Raji (cell line): ENCODE results near the gene SOAT2.

ENCODE experiments used
- POLR2A ChIP-seq: IDR thresholded peaks from 2 replicates; pipeline ENCODE4 v1.6.1; 2011; ENCODE audit warnings: low read depth, low read length, control low read depth; ENCODE audit not compliant: insufficient read depth

SOAT2 gene

GRCh38 chr12:53128780-53129569 is 25.7 kb downstream of the SOAT2 start:
- no peak for TF ChIP-seq POLR2A

- TF ChIP-seq POLR2A: no peak
Measured at GRCh38 chr12:53131844-53132243, 28.6 kb downstream of the SOAT2 start.

- no peak for TF ChIP-seq POLR2A
Measured at GRCh38 chr12:53133722-53134121, 30.4 kb downstream of the SOAT2 start.

- no peak for TF ChIP-seq POLR2A
Measured at GRCh38 chr12:53143355-53143754, 40.1 kb downstream of the SOAT2 start.

GRCh38 chr12:53145383-53146260 is 42.3 kb downstream of the SOAT2 start:
- no peak for TF ChIP-seq POLR2A

GRCh38 chr12:53147181-53147580 is 43.9 kb downstream of the SOAT2 start:
- TF ChIP-seq POLR2A: no peak

- no peak for TF ChIP-seq POLR2A
Measured at GRCh38 chr12:53147653-53148052, 44.4 kb downstream of the SOAT2 start.

GRCh38 chr12:53151039-53151438 is 47.8 kb downstream of the SOAT2 start:
- no peak for TF ChIP-seq POLR2A

GRCh38 chr12:53152390-53152789 is 49.1 kb downstream of the SOAT2 start:
- TF ChIP-seq POLR2A: no peak

GRCh38 chr12:53159195-53159839 is 56.0 kb downstream of the SOAT2 start:
- peak; percentile 49 for TF ChIP-seq POLR2A

GRCh38 chr12:53160000-53160399 is 56.7 kb downstream of the SOAT2 start:
- no peak for TF ChIP-seq POLR2A

- no peak for TF ChIP-seq POLR2A
Measured at GRCh38 chr12:53160673-53161072, 57.4 kb downstream of the SOAT2 start.

- TF ChIP-seq POLR2A: no peak
Measured at GRCh38 chr12:53161119-53161911, 58.0 kb downstream of the SOAT2 start.

GRCh38 chr12:53166837-53167236 is 63.6 kb downstream of the SOAT2 start:
- no peak for TF ChIP-seq POLR2A

GRCh38 chr12:53169644-53170043 is 66.4 kb downstream of the SOAT2 start:
- no peak for TF ChIP-seq POLR2A
